Measurements from ENCODE around the gene ATP5MC2.

- TF ChIP-seq CTCF (IDR thresholded peaks at IDR 0.05): no peak
- no peak for TF ChIP-seq EZH2 (IDR thresholded peaks at IDR 0.05)
These were observed 744 bp downstream of the ATP5MC2 start for GRCh38 chr12:53674977-53675700.

Data from neural progenitor cell (in vitro differentiated cells).